ENCODE data around the gene PRKN. TPM values are rescaled to one million over a fixed set of nuclear protein-coding genes. Genes with fewer than 3 reads are reported as not detected.

Gene PRKN
- total and polyA plus RNA-seq, 9 of the 15 experiments (the other 6 are each of a cell fraction or from before 2014, with no cell fraction given) = 0.03 to 0.96 (median 0.15) TPM; not detected in 2

DNA sequence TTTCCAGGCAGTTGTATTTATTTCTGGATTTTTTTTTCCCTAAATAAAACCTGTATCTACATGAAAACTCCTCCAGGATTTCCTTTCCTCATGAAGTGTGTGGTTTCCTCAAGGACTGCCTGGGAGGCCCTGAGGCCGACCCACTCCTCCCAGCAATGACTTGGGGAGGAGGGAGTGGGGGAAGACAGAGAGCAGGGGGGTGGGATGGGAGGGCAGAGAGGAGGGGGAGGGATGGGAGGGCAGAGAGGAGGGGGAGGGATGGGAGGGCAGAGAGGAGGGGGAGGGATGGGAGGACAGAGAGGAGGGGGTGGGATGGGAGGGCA is 1291.9 kb downstream of the PRKN start:
- FAIRE-seq = no peak
- DNase-seq (ENCODE audit: extremely low read depth in 1 of 4, low spot score in 3 of 4) = no peak
- H3K27me3 ChIP-seq (ENCODE audit: control insufficient read depth in 2 of 2, insufficient read depth in 2 of 2, low read length in 2 of 2) = peaks cover 34 to 36% of the 10 kb centered on the region in 2 experiments
- POLR2A ChIA-PET = interaction anchor here (1.4 to 1.5 kb wide), 2 partner anchors 9 to 18 kb away, joined by 4 read pairs; no protein-coding TSS in a partner anchor
- H2AFZ ChIP-seq (ENCODE audit: low read depth, low read length) = no peak overlapping the region
- H3K79me2 ChIP-seq (ENCODE audit: control insufficient read depth, insufficient read depth, low read length) = no peaks in the 10 kb centered on the region
- H4K20me1 ChIP-seq (replicated peaks; ENCODE audit: control insufficient read depth, insufficient read depth, low read length) = no peaks in the 10 kb centered on the region
- H3K9ac ChIP-seq (ENCODE audit: insufficient read depth in 1 of 2, low read depth in 2 of 2, low read length in 2 of 2) = no peak overlapping the region
- WGBS (ENCODE audit: insufficient coverage, low coverage, missing lambda C conversion rate) = 0% methylated on average over 1 of the region's 1 CpG
- no TSS peak for BruUV-seq (replicated peaks)
- H3K27ac ChIP-seq (ENCODE audit: extremely low read depth, low read depth, low read length) = no peak overlapping the region
- no peaks in the 10 kb centered on the region for H3K9me3 ChIP-seq (replicated peaks; ENCODE audit: control insufficient read depth, insufficient read depth, low read depth, low read length)
- H3K9me1 ChIP-seq (ENCODE audit: control insufficient read depth, insufficient read depth, low read length) = no peaks in the 10 kb centered on the region
- TF ChIP-seq CCAR2 (IDR thresholded peaks at IDR 0.05; ENCODE audit: low read depth, low read length) = no peak
- no peak for TF ChIP-seq L3MBTL2 (IDR thresholded peaks at IDR 0.05)
- no peak for TF ChIP-seq ZNF609 (CRISPR knock-in tag; IDR thresholded peaks at IDR 0.05; ENCODE audit: borderline replicate concordance)
- no peak for TF ChIP-seq CHAMP1 (IDR thresholded peaks at IDR 0.05)
- no peak overlapping the region for H3K4me3 ChIP-seq
- H3K36me3 ChIP-seq (ENCODE audit: control insufficient read depth, insufficient read depth, low read length) = no peaks in the 10 kb centered on the region
- in situ Hi-C loops (cut with MboI) = no loop called here
- no peak overlapping the region for H3K4me2 ChIP-seq (ENCODE audit: insufficient read depth, low read length)
- CTCF ChIA-PET (ENCODE audit: low intra/inter-chr PET ratio) = no interaction called here
- H3K4me1 ChIP-seq (replicated peaks in 1 of 2; ENCODE audit: control insufficient read depth in 2 of 2, insufficient read depth in 2 of 2, low read length in 2 of 2) = peaks cover 3 to 4% of the 10 kb centered on the region in 2 experiments; a peak in 4 of 5 replicates
- intact Hi-C loops (cut with micrococcal nuclease) = no loop called here
- ATAC-seq = no peak
